Activated T-cell treated with anti-CD3 and anti-CD28 coated beads, Interleukin-2, amount 50 U/mL, for 1 hour (primary cell): ENCODE results near the gene UBXN2A.

Experiments used
- DNase-seq: peaks from one replicate; pipeline ENCODE4 v3.0.0-alpha.2; 2020

UBXN2A gene, protein sequence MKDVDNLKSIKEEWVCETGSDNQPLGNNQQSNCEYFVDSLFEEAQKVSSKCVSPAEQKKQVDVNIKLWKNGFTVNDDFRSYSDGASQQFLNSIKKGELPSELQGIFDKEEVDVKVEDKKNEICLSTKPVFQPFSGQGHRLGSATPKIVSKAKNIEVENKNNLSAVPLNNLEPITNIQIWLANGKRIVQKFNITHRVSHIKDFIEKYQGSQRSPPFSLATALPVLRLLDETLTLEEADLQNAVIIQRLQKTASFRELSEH

DNA sequence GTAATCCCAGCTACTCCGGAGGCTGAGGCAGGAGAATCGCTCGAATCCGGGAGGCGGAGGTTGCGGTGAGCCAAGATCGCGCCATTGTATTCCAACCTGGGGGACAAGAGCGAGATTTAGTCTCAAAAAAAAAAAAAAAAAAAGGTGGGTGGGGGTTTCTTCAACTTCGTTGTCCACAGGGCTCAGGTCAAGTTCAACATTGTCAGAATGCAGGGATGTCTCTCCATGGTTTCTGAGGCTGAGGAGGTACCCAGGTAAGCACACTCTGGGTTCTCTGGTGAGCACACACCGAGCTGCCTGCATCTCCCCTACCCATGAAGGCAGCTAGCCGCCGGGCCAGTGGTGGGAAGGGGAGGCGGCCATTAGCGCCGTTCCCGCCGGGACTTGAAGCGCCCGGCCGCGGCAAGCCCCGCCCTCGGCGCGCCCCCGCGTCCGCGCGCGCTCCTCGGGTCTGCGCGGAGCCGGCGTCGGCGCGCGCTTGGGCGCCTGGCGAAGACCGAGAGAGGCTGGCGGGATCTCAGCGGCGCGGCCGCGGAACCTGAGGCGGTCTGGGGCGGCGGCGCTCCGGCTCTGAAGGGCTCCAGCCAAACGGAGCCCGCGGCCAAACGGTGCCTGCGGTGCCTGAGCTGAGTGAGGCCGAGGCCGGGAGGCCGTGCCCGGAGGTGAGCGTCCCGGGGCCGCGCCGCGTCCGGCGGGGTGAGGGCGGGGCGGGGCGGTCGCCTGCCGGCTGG, at the start of gene UBXN2A:
Gene UBXN2A, plus strand, starts transcription at position 477 of the 731 bp plus-strand sequence. CDS start 17,852 bp downstream, outside the sequence.
- DNase-seq, result peak; percentile 84

DNA sequence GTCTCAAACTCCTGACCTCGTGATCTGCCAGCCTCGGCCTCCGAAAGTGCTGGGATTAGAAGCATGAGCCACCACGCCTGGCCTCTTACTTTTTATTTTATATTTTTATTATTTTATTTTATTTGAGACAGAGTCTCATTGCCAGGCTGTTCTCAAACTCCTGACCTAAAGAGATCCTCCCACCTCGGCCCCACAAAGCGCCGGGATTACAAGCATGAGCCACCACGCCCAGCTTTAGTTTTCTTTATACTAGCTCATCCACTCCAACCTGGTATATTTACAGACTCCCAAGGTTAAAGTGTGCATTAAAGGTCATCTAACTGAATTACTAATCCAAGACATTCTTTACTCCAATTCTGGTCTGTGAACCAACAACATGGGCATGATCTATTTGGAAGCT, 40.1 kb upstream of the UBXN2A start:
- no peak for DNase-seq

GRCh38 chr2:23900541-23901322, 39.5 kb upstream of the UBXN2A start:
- no peak for DNase-seq

- no peak for DNase-seq
These were observed 38.1 kb upstream of the UBXN2A start for GRCh38 chr2:23901966-23902846.

DNA sequence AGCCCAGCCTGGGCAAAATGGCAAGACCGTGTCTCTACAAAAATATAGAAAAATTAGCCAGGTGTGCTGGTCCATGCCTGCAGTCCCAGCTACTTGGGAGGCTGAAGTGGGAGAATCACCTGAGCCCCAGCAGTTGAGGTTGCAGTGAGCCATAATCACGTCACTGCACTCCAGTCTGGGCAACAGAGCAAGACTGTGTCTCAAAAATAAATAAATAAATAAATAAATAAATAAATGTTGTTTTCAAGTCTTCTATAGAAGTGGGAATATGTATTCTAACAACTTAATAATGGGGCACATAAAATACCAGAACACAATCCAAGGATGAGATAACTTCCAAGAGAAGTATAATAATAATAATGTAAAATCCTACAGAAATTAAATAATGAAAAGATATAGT, 37.2 kb upstream of the UBXN2A start:
- DNase-seq, result no peak

DNA sequence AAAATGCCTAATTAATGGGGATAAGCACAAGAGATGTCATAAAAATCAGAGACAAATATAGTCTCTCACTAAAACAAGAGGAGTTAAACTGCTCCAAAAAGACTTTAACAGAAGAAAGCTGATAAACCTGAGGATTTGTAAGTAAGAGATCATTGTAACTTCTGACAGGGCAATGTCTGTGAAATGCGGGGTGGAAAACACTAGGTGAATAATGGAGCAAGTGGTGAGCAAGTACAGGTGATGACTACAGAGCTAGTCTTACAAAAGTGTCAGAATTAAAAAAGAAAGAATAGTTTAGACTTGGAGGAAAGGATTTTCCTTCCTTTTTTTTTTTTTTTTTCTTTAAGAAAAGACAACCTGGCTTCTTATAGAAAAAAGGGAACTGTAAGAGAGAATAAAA, 36.0 kb upstream of the UBXN2A start:
- DNase-seq, result no peak

DNA sequence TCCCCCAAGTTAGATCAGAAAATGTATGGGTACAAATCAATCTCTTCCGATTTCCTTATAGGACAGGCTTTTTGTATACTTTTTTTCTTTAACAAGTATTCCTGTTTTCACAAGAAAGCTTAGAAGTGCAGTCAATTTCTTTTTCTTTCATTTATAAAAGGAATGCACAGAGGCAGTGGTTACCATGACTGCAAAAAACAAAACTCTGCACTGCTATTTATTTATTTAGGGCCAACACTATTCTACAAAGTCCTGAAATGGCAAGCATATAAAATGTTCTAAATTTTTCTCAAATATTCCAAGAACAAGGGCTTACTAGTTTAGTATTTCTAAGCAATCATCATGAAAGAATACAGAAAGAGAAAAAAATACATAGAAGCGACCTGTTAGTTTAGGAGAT, 35.6 kb upstream of the UBXN2A start:
- DNase-seq, result no peak

DNA sequence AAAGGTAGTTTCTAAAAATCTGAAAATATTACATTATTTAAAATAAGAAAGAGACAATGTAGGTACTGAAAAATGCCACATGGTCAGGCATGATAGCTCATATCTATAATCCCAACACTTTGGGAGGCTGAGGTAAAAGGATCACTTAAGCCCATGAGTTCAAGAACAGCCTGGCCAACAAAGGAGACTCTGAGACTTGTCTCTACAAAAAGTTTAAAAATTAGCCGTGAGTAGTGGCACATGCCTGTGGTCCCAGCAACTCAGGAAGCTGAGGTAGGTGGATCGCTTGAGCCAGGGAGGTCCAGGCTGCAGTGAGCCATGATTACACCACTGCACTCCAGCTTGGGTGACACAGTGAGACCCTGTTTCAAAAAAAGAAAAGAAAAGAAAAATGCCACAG, 35.1 kb upstream of the UBXN2A start:
- no peak for DNase-seq

- no peak for DNase-seq
These were observed 28.2 kb upstream of the UBXN2A start for GRCh38 chr2:23912054-23912453.

DNA sequence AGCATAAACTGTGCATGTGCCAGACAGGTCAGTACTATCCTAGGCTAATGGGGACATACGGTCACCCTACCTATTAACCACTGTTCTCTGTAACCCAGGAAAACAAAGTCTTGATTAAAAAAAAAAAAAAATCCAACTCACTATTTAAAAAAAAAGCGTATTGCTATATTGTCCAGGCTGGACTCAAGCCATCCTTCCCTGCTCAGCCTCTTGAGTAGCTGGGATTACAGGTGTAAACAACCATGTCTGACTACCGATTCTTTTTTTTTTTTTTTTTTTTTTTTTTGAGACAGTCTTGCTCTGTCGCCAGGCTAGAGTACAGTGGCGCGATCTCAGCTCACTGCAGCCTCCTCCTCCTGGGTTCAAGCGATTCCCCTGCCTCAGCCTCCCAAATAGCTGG, 24.9 kb upstream of the UBXN2A start:
- DNase-seq, result no peak

DNA sequence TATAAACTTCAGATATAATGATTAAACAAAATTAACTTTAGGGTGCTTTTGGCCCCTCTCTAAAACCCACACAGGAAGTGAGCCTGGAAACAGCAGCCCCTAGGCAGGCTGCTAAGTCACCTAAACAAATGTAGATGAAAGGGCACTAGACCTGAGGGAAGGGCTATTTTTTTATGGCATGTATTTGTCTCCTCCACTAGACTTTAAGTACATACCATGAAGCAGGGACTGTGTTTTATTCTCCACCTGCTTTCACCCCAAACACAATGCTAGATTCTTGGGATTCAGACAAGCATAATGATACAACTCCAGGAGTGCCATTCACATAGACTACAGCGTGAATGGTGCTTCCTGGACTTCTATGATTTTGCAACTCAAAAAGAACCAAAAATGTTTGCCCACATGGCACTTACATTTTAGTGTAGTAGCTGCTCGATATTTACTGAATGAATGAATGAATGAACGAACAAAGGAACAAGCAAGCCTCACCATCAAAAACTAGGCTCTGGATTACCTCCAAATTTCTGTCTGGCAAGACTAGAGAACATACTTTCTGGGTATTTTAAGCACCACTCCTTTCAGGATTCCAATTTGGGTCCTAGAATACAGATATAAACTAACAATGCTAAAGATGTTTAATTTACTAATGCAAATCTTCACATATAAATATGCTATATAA, 23.4 kb upstream of the UBXN2A start:
- no peak for DNase-seq

- DNase-seq, result no peak
These were observed 21.3 kb upstream of the UBXN2A start for GRCh38 chr2:23918837-23919489.

GRCh38 chr2:23924589-23925359, 15.5 kb upstream of the UBXN2A start:
- no peak for DNase-seq

DNA sequence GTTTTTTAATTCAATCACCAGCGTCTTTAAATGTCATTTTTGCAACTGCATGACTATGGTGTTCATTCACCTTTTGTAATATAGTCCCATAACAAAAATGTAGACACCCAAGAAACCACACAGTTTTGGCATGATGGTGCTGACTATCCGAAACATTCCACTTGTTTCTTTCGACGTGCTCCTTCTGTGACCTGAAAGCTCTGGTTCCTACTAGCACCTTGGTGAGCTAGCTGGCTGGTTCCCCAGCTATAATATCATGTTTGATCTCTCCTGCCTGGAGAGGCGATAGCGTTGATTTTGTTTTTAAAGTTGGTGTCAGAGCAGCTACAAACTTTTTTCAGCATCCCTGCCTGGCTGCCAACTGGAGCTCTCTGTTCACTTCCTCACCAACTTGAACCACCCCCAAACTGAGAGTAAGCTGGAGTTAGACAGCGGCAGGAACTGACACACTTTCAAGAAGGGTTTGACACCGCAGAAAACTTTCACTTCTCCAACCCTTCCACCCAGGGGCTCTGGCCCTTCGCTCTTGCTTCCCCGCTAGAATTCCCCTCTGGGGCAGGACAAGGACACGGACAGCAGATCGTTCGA, 14.5 kb upstream of the UBXN2A start:
- peak; percentile 56 for DNase-seq

DNA sequence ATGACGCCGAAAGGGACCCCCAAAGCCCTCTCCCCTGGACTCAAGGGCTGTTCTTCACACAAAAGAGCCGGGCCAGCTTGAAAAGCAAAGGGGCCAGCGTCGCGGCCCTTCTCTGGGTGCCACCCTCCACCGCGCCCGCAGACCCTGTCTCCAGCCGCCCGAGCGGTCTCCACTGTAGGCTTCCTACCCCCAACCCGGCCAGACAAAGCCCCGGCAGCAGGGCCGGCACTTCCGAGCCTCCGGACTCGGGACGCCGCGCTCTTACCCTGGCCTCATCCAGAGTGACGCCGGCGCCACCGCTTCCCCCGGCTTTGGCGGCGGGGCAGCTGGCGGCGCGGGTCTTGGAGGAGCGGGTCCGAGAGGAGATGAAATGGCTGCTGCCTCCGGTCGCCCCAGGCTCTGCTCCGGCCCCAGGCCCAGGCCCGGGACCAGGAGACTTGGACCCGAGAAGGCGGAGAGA, 13.9 kb upstream of the UBXN2A start:
- no peak for DNase-seq

DNA sequence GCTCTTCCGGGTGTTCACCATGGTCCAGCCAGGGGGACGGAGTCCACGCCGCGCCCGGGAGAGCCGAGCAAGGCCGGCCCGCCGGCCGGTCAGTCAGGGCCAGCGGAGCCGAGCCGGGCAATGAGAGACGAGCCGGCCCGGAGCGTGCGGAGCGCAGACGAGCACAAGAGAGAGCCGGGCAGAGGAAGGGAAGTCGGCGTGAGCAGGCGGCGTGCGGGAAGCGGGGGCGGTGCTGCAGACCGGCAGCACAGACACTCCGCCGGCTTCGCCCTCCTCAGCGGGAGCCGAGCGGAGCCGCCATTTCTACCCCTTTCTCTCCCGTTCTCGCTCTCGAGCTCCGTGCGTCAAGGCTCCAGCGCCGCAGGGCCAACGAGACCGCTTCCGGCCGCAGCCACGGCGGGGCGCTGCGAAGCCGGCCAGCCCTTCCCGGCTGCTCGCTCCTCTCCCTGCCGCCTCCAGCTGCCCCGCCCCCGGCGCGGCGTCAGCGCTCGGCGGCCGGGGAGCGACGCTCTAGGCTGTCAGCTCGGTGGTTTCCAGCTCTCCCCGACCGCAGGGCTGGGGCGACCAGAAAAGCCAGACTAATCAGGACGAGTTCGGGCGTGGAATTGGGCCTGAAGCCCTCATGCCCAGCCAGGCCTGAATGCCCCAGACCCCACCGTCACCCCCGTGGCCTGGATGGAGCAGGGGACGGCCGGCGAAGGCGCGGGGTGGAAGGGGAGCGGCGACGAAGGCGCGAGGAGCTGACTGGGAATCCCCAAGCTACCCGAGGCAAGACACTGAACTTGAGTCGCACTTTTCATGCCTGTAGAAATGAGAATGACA, 13.3 kb upstream of the UBXN2A start, which contains the start of gene ATAD2B:
Gene ATAD2B, minus strand, starts transcription at position 374 of the 822 bp plus-strand sequence. Its CDS starts 353 bp downstream, at position 21.
- peak; percentile 98 for DNase-seq

- DNase-seq, result no peak
These were observed 6.0 kb upstream of the UBXN2A start for GRCh38 chr2:23934259-23934658.

- no peak for DNase-seq
These were observed 706 bp downstream of the UBXN2A start for GRCh38 chr2:23940718-23941620.
